OCI-LY3 (cell line): Measurements from ENCODE around the gene PPP4R3B.
A peak's percentile ranks its signal among the peaks of the same experiment; 100 is the strongest.

ENCODE experiments used
- H2AFZ ChIP-seq: fragments of 200-600, 300-600 bp; shearing (Covaris generic); 2 replicates; pipeline ENCODE4 v1.6.0; 2014; ENCODE audit warnings: antibody characterized with exemption, low read depth, low read length
- H3K27ac ChIP-seq: fragments of 200-600, 300-600 bp; sonication (generic); 2 replicates; pipeline ENCODE4 v1.5.1; 2014; ENCODE audit warnings: mild to moderate bottlenecking, low read length, moderate library complexity, mixed read lengths
- H3K27me3 ChIP-seq: fragments of 200-600, 300-600 bp; sonication (generic); 2 replicates; pipeline ENCODE4 v1.6.1; 2014; ENCODE audit warnings: low read depth, low read length, mixed read lengths
- H3K36me3 ChIP-seq: fragments of 200-600, 300-600 bp; sonication (generic); replicated peaks from 2 replicates; pipeline ENCODE3; 2014; ENCODE audit warnings: low read depth, low read length, mixed read lengths
- H3K4me1 ChIP-seq: fragments of 300-600, 200-600 bp; sonication (generic); 2 replicates; pipeline ENCODE4 v1.6.1; 2014; ENCODE audit warnings: low read length, mixed read lengths
- H3K4me2 ChIP-seq: fragments of 200-600, 300-600 bp; sonication (generic); 2 replicates; pipeline ENCODE4 v1.6.1; 2014; ENCODE audit warnings: low read length, mixed read lengths
- H3K4me3 ChIP-seq: fragments of 300-600, 200-600 bp; sonication (generic); 2 replicates; pipeline ENCODE4 v1.5.1; 2014; ENCODE audit warnings: antibody characterized with exemption, mild to moderate bottlenecking, low read length, moderate library complexity
- H3K79me2 ChIP-seq: fragments of 300-600, 200-600 bp; shearing (Covaris generic); 2 replicates; pipeline ENCODE4 v1.6.1; 2014; ENCODE audit warnings: mild to moderate bottlenecking, low read length, mixed read lengths
- H3K9ac ChIP-seq: fragments of 300-600, 200-600 bp; shearing (Covaris generic); 2 replicates; pipeline ENCODE4 v1.6.0; 2014; ENCODE audit warnings: mild to moderate bottlenecking, low read length, moderate library complexity
- H3K9me3 ChIP-seq: fragments of 200-600, 300-600 bp; shearing (Covaris generic); 2 replicates; pipeline ENCODE4 v1.6.1; 2014; ENCODE audit warnings: low read length, mixed read lengths; ENCODE audit not compliant: insufficient read depth
- H4K20me1 ChIP-seq: fragments of 200-600, 300-600 bp; sonication (generic); 2 replicates; pipeline ENCODE4 v1.6.1; 2016; ENCODE audit warnings: low read length, mixed read lengths; ENCODE audit not compliant: insufficient read depth
- CTCF ChIP-seq: fragments of 200-600, 300-600 bp; sonication (generic); IDR thresholded peaks from 2 replicates; pipeline ENCODE4 v1.5.1; 2014; ENCODE audit warnings: antibody characterized with exemption, low read length, low read depth
- EZH2phosphoT487 ChIP-seq: fragments of 200-600 bp; shearing (Covaris generic); IDR thresholded peaks from 2 replicates; pipeline ENCODE4 v1.6.1; 2018; ENCODE audit warnings: antibody characterized with exemption, mixed run types, low read depth

PPP4R3B gene

GRCh38 chr2:55511508-55512124 lies 105.8 kb downstream of the PPP4R3B start:
- H3K27me3 ChIP-seq = no peaks in the 10 kb centered on the region
- no peak overlapping the region for H3K27ac ChIP-seq

GRCh38 chr2:55502590-55503141 lies 114.8 kb downstream of the PPP4R3B start:
- no peak overlapping the region for H2AFZ ChIP-seq
- no peaks in the 10 kb centered on the region for H3K9me3 ChIP-seq
- TF ChIP-seq CTCF (no peak), EZH2phosphoT487 (no peak)
- H3K36me3 ChIP-seq = no peaks in the 10 kb centered on the region
- H4K20me1 ChIP-seq = no peaks in the 10 kb centered on the region
- H3K79me2 ChIP-seq = no peaks in the 10 kb centered on the region
- H3K4me1 ChIP-seq = peaks cover 5% of the 10 kb centered on the region; the same call in 1 of the 2 replicates
- H3K27me3 ChIP-seq = no peaks in the 10 kb centered on the region
- no peak overlapping the region for H3K4me2 ChIP-seq
- H3K9ac ChIP-seq = no peak overlapping the region
- no peak overlapping the region for H3K4me3 ChIP-seq
- no peak overlapping the region for H3K27ac ChIP-seq

More at GRCh38 chr2:55511508-55512124, 105.8 kb downstream of the PPP4R3B start:
- H3K9me3 ChIP-seq = no peaks in the 10 kb centered on the region
- H2AFZ ChIP-seq = no peak overlapping the region
- peak; percentile 28 for TF ChIP-seq CTCF
- no peak for TF ChIP-seq EZH2phosphoT487
- H3K4me2 ChIP-seq = no peak overlapping the region
- H3K79me2 ChIP-seq = no peaks in the 10 kb centered on the region
- H3K4me1 ChIP-seq = no peaks in the 10 kb centered on the region
- no peaks in the 10 kb centered on the region for H4K20me1 ChIP-seq
- H3K36me3 ChIP-seq = no peaks in the 10 kb centered on the region
- no peak overlapping the region for H3K4me3 ChIP-seq
- H3K9ac ChIP-seq = no peak overlapping the region

GRCh38 chr2:55500025-55500424 lies 117.4 kb downstream of the PPP4R3B start:
- peaks cover 5% of the 10 kb centered on the region; the same call in 1 of the 2 replicates for H3K4me1 ChIP-seq
- no peak overlapping the region for H3K9ac ChIP-seq
- H3K4me2 ChIP-seq = no peak overlapping the region
- H4K20me1 ChIP-seq = no peaks in the 10 kb centered on the region
- TF ChIP-seq CTCF (no peak), EZH2phosphoT487 (no peak)
- no peak overlapping the region for H3K27ac ChIP-seq
- H3K27me3 ChIP-seq = no peaks in the 10 kb centered on the region
- no peaks in the 10 kb centered on the region for H3K9me3 ChIP-seq
- no peaks in the 10 kb centered on the region for H3K36me3 ChIP-seq
- no peaks in the 10 kb centered on the region for H3K79me2 ChIP-seq
- no peak overlapping the region for H3K4me3 ChIP-seq
- H2AFZ ChIP-seq = no peak overlapping the region

- H3K9ac ChIP-seq = no peak overlapping the region
- no peaks in the 10 kb centered on the region for H3K79me2 ChIP-seq
- H3K27me3 ChIP-seq = no peaks in the 10 kb centered on the region
- no peaks in the 10 kb centered on the region for H4K20me1 ChIP-seq
- no peak overlapping the region for H2AFZ ChIP-seq
- no peak for TF ChIP-seq EZH2phosphoT487
- no peak for TF ChIP-seq CTCF
- no peak overlapping the region for H3K27ac ChIP-seq
- peaks cover 5% of the 10 kb centered on the region; the same call in 1 of the 2 replicates for H3K4me1 ChIP-seq
- no peaks in the 10 kb centered on the region for H3K9me3 ChIP-seq
- H3K36me3 ChIP-seq = no peaks in the 10 kb centered on the region
- no peak overlapping the region for H3K4me3 ChIP-seq
- H3K4me2 ChIP-seq = no peak overlapping the region
Measured at GRCh38 chr2:55498582-55498981, 118.8 kb downstream of the PPP4R3B start.
